ENCODE results near the gene TMEM156. TPM values are rescaled to one million over a fixed set of nuclear protein-coding genes. Genes with fewer than 3 reads are reported as not detected.

The TMEM156 gene
- total RNA-seq, 4 donors from 2014 or later, result not detected

DNA sequence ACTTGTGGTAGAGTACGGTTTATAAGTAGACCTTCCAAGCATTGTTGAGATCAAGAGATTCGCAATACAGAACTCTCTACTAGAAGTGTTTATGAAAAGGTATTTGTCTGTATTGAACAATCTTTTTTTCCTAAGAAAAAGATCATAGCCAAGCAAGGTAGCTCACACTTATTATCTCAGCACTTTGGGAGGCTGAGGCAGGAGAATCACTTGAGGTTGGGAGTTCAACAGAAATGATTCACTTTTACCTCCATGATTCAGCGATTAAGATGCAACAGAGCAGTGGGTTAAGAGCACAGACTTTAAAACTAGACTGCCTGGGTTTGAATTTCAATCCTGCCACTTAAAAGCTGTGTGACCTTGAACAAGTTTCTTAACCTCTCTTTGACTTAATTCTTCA is 74.3 kb downstream of the TMEM156 start:
- ATAC-seq, result no peak
- Histone ChIP-seq H3K27ac (peak overlapping the region in 1 of 4 donors; percentile 32), H3K4me1 (peaks cover 0 to 22% (median 0%) of the 10 kb centered on the region in 3 donors), H3K9me3 (no peaks in the 10 kb centered on the region), H3K27me3 (no peaks in the 10 kb centered on the region), H3K4me3 (no peak overlapping the region), H3K36me3 (no peaks in the 10 kb centered on the region)
- TF ChIP-seq, protein P1, sequence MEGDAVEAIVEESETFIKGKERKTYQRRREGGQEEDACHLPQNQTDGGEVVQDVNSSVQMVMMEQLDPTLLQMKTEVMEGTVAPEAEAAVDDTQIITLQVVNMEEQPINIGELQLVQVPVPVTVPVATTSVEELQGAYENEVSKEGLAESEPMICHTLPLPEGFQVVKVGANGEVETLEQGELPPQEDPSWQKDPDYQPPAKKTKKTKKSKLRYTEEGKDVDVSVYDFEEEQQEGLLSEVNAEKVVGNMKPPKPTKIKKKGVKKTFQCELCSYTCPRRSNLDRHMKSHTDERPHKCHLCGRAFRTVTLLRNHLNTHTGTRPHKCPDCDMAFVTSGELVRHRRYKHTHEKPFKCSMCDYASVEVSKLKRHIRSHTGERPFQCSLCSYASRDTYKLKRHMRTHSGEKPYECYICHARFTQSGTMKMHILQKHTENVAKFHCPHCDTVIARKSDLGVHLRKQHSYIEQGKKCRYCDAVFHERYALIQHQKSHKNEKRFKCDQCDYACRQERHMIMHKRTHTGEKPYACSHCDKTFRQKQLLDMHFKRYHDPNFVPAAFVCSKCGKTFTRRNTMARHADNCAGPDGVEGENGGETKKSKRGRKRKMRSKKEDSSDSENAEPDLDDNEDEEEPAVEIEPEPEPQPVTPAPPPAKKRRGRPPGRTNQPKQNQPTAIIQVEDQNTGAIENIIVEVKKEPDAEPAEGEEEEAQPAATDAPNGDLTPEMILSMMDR (IDR thresholded peaks at IDR 0.05), result no peak
- TF ChIP-seq POLR2AphosphoS5 (IDR thresholded peaks at IDR 0.05) (no peak), POLR2A (IDR thresholded peaks at IDR 0.05) (no peak), EP300 (IDR thresholded peaks at IDR 0.05) (no peak)
- 83 to 93% methylated on average over 3 of the region's 3 CpGs for WGBS, 2 donors (ENCODE audit: low coverage in 1 of 2)

DNA sequence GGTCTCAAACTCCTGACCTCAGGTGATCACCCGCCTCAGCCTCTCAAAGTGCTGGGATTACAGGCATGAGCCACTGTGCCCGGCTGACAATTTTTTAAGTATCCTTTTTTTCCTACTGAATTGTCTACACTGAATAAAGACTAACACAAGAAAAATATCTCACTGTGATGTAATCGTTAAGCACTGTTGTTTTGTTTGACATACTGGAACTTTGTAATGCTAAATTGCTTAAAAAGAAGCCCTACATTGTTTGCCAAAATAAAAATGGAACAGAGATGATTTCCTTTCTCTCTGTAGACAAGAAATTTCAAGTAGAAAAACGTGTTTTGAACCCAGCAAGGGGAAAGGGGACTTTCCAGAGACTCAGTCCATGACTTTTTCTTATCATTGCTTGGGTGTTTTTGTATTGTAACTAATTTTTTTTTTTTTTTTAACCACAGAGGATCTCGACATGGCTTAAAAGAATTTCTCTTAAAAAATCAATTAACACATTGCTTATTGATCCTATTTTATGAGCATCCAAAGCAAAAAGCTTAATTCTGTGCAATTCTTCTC is 74.9 kb downstream of the TMEM156 start:
- Histone ChIP-seq H3K36me3 (no peaks in the 10 kb centered on the region), H3K4me3 (no peak overlapping the region), H3K9me3 (no peaks in the 10 kb centered on the region), H3K27ac (peak overlapping the region in 2 of 4 donors; percentile 32 to 56), H3K4me1 (peaks cover 0 to 22% (median 0%) of the 10 kb centered on the region in 3 donors), H3K27me3 (no peaks in the 10 kb centered on the region)
- WGBS, 2 donors (ENCODE audit: low coverage in 1 of 2), result 17 to 37% methylated on average over 5 of the region's 5 CpGs
- peak; percentile 12 for TF ChIP-seq POLR2AphosphoS5 (IDR thresholded peaks at IDR 0.05)
- no peak for TF ChIP-seq EP300 (IDR thresholded peaks at IDR 0.05)
- TF ChIP-seq, protein P1 (IDR thresholded peaks at IDR 0.05), result no peak
- TF ChIP-seq POLR2A (IDR thresholded peaks at IDR 0.05), result no peak
- ATAC-seq, result peak; percentile 74

DNA sequence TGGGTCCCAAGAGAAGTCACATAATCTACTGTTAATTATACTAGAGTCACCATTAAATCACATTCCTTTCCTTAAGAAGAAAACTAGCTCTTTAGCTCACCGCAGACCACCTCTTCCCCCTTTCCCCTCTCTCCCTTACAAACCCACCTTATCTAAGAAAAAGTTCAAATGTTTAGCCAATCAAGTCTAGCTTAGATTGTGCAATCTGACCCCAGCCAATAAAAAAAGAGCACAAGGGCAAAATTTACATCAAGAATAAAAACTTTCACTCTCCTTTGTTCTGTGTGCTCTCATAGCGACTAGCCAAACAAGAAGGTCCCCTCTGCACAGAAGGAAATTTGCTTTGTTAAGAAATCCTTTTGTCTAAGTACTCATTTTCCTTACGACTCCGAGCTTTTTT is 76.3 kb downstream of the TMEM156 start:
- H3K4me3 ChIP-seq, result no peak overlapping the region
- peaks cover 0 to 27% (median 0%) of the 10 kb centered on the region in 3 donors for H3K4me1 ChIP-seq
- H3K27ac ChIP-seq, result no peak overlapping the region
- no peaks in the 10 kb centered on the region for H3K36me3 ChIP-seq
- ATAC-seq, result no peak
- TF ChIP-seq POLR2A (IDR thresholded peaks at IDR 0.05) (no peak), POLR2AphosphoS5 (IDR thresholded peaks at IDR 0.05) (no peak), EP300 (IDR thresholded peaks at IDR 0.05) (no peak)
- TF ChIP-seq, protein P1 (IDR thresholded peaks at IDR 0.05), result no peak
- no peaks in the 10 kb centered on the region for H3K9me3 ChIP-seq
- 90 to 98% methylated on average over 2 to 4 of the region's 4 CpGs for WGBS, 2 donors (ENCODE audit: low coverage in 1 of 2)
- H3K27me3 ChIP-seq, result no peaks in the 10 kb centered on the region

DNA sequence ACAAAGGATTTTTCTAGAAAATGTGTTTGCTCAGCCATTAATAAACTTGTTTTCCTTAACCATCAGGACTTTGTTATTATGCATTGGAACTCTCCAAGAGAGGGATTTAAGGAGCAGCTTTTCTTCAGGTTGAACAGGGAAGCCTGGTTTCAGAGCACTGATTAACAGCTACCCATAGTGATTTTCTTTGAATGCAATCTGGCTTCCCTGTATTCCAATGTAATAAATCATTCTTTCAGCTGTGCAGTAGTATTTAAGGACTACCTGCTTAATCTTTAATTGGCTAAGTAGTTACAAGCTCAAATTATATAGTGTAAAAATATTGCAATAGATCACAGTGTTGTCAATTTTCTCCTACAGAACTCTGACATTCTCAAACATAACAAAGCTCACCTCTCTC is 77.5 kb downstream of the TMEM156 start:
- Histone ChIP-seq H3K9me3 (no peaks in the 10 kb centered on the region), H3K4me3 (no peak overlapping the region), H3K4me1 (peaks cover 4 to 38% (median 5%) of the 10 kb centered on the region in 3 donors), H3K27me3 (no peaks in the 10 kb centered on the region), H3K27ac (no peak overlapping the region), H3K36me3 (no peaks in the 10 kb centered on the region)
- no peak for TF ChIP-seq POLR2AphosphoS5 (IDR thresholded peaks at IDR 0.05)
- no peak for TF ChIP-seq POLR2A (IDR thresholded peaks at IDR 0.05)
- TF ChIP-seq, protein P1 (IDR thresholded peaks at IDR 0.05), result no peak
- no peak for TF ChIP-seq EP300 (IDR thresholded peaks at IDR 0.05)
- no peak for ATAC-seq

DNA sequence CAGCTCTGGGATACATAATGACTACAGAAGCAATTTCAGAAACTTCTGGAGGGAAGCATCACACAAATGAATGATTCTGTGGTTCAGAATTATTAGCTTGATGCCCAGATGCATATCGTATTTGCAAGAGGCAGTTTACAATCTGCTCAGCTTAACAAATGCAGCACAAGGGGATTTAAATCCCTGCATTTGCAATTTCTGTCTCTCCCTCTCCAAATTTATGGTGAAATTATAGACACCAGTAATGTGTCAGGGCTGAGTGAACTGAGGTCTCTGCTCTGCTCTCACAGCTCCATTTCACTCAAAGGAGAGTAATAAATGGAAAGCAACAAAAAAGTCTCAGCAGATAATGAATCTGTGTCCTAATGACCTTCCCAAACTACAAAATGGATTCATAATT is 80.2 kb downstream of the TMEM156 start:
- H3K27me3 ChIP-seq, result no peaks in the 10 kb centered on the region

More for the DNA sequence above, 80.2 kb downstream of the TMEM156 start:
- 17 to 43% methylated on average over 1 of the region's 1 CpG for WGBS, 2 donors (ENCODE audit: low coverage in 1 of 2)
- ATAC-seq, result no peak
- H3K27ac ChIP-seq, result no peak overlapping the region
- no peaks in the 10 kb centered on the region for H3K9me3 ChIP-seq
- H3K4me3 ChIP-seq, result no peak overlapping the region
- peaks cover 20 to 46% (median 20%) of the 10 kb centered on the region in 3 donors for H3K4me1 ChIP-seq
- no peak for TF ChIP-seq POLR2A (IDR thresholded peaks at IDR 0.05)
- TF ChIP-seq POLR2AphosphoS5 (IDR thresholded peaks at IDR 0.05), result no peak
- TF ChIP-seq, protein P1 (IDR thresholded peaks at IDR 0.05), result no peak
- TF ChIP-seq EP300 (IDR thresholded peaks at IDR 0.05), result no peak
- no peaks in the 10 kb centered on the region for H3K36me3 ChIP-seq
